Osteoblast (primary cell): Measurements from ENCODE around the gene HIVEP2. TPM values are rescaled to one million over a fixed set of nuclear protein-coding genes. Genes with fewer than 3 reads are reported as not detected.

Experiments used
- DNase-seq: peaks from one replicate; pipeline ENCODE4 v3.0.0; 2011; ENCODE audit warnings: low spot score, mixed read lengths; ENCODE audit not compliant: insufficient read length; ENCODE audit errors: missing footprints
- H2AFZ ChIP-seq: 2 replicates; pipeline ENCODE4 v1.6.0; 2011; ENCODE audit warnings: mild to moderate bottlenecking, low read length
- H3K27ac ChIP-seq: 2 replicates; pipeline ENCODE4 v1.5.1; 2011; ENCODE audit warnings: mild to moderate bottlenecking, low read depth, low read length, moderate library complexity
- H3K27me3 ChIP-seq: 2 replicates; pipeline ENCODE4 v1.6.0; 2012; ENCODE audit warnings: mild to moderate bottlenecking, control low read depth, inconsistent platforms, low read length, moderate library complexity; ENCODE audit not compliant: insufficient read depth
- H3K36me3 ChIP-seq: 2 replicates; pipeline ENCODE4 v1.5.1; 2011; ENCODE audit warnings: mild to moderate bottlenecking, low read length, control low read depth, moderate library complexity; ENCODE audit not compliant: insufficient read depth
- H3K4me1 ChIP-seq: 2 replicates; pipeline ENCODE4 v1.5.1; 2011; ENCODE audit warnings: mild to moderate bottlenecking, low read length, control low read depth, moderate library complexity; ENCODE audit not compliant: insufficient read depth
- H3K4me2 ChIP-seq: 2 replicates; pipeline ENCODE4 v1.6.0; 2011; ENCODE audit warnings: mild to moderate bottlenecking, low read length; ENCODE audit not compliant: insufficient read depth
- H3K4me3 ChIP-seq: fragments of 200-600 bp; sonication (generic); 3 replicates; pipeline ENCODE4 v1.5.1; 2012; ENCODE audit warnings: mild to moderate bottlenecking, low read length, inconsistent platforms; ENCODE audit not compliant: insufficient read depth
- H3K79me2 ChIP-seq: 2 replicates; pipeline ENCODE4 v1.6.0; 2012; ENCODE audit warnings: mild to moderate bottlenecking, low read length, control low read depth, inconsistent platforms; ENCODE audit not compliant: insufficient read depth
- H3K9me3 ChIP-seq: 2 replicates; pipeline ENCODE4 v1.5.1; 2011; ENCODE audit warnings: low read depth, low read length, control low read depth
- H4K20me1 ChIP-seq: 2 replicates; pipeline ENCODE4 v1.6.0; 2012; ENCODE audit warnings: mild to moderate bottlenecking, low read length, control low read depth; ENCODE audit not compliant: insufficient read depth
- CTCF ChIP-seq: IDR thresholded peaks from 2 replicates; pipeline ENCODE4 v1.5.1; 2011; ENCODE audit warnings: mild to moderate bottlenecking, low read depth, low read length, moderate library complexity; ENCODE audit errors: extremely low read depth
- total RNA-seq: library from RNA; depleted of rRNA; stranded (reverse); fragments of >200 nt; gene quantifications from 2 replicates; pipeline ENCODE4 v1.2.3, GENCODE V29; 2012

HIVEP2 gene
- total RNA-seq, 1 donor = 30.4 TPM

GRCh38 chr6:142725024-142725770 is 219.8 kb downstream of the HIVEP2 start:
- Histone ChIP-seq H3K4me3 (no peak overlapping the region), H3K9me3 (no peaks in the 10 kb centered on the region), H3K27ac (no peak overlapping the region), H3K27me3 (no peaks in the 10 kb centered on the region), H3K36me3 (no peaks in the 10 kb centered on the region), H4K20me1 (no peaks in the 10 kb centered on the region), H3K4me1 (peaks cover 6% of the 10 kb centered on the region), H3K79me2 (no peaks in the 10 kb centered on the region), H3K4me2 (no peak overlapping the region), H2AFZ (no peak overlapping the region)
- no peak for TF ChIP-seq CTCF
- DNase-seq = peak; percentile 10

- no peak for DNase-seq
- H3K4me1 ChIP-seq = no peaks in the 10 kb centered on the region
- no peaks in the 10 kb centered on the region for H3K79me2 ChIP-seq
- H3K4me3 ChIP-seq = no peak overlapping the region
- H3K9me3 ChIP-seq = no peaks in the 10 kb centered on the region
- H4K20me1 ChIP-seq = no peaks in the 10 kb centered on the region
- no peak overlapping the region for H3K27ac ChIP-seq
- H2AFZ ChIP-seq = peak overlapping the region; percentile 0
- no peak for TF ChIP-seq CTCF
- no peaks in the 10 kb centered on the region for H3K36me3 ChIP-seq
- H3K4me2 ChIP-seq = no peak overlapping the region
- no peaks in the 10 kb centered on the region for H3K27me3 ChIP-seq
Observed at GRCh38 chr6:142722841-142723240, 222.1 kb downstream of the HIVEP2 start.

GRCh38 chr6:142722012-142722411 is 223.0 kb downstream of the HIVEP2 start:
- Histone ChIP-seq H3K4me2 (no peak overlapping the region), H2AFZ (no peak overlapping the region), H3K4me1 (no peaks in the 10 kb centered on the region), H3K4me3 (no peak overlapping the region), H3K79me2 (no peaks in the 10 kb centered on the region), H3K9me3 (no peaks in the 10 kb centered on the region), H3K27ac (no peak overlapping the region), H3K27me3 (no peaks in the 10 kb centered on the region), H3K36me3 (no peaks in the 10 kb centered on the region), H4K20me1 (no peaks in the 10 kb centered on the region)
- TF ChIP-seq CTCF = no peak
- no peak for DNase-seq

- H3K4me1 ChIP-seq = no peaks in the 10 kb centered on the region
Observed at GRCh38 chr6:142721215-142721920, 223.6 kb downstream of the HIVEP2 start.

More at GRCh38 chr6:142721215-142721920, 223.6 kb downstream of the HIVEP2 start:
- no peak overlapping the region for H3K4me2 ChIP-seq
- H3K4me3 ChIP-seq = no peak overlapping the region
- no peaks in the 10 kb centered on the region for H4K20me1 ChIP-seq
- no peak overlapping the region for H3K27ac ChIP-seq
- no peak overlapping the region for H2AFZ ChIP-seq
- DNase-seq = no peak
- H3K9me3 ChIP-seq = no peaks in the 10 kb centered on the region
- no peaks in the 10 kb centered on the region for H3K36me3 ChIP-seq
- H3K27me3 ChIP-seq = no peaks in the 10 kb centered on the region
- H3K79me2 ChIP-seq = no peaks in the 10 kb centered on the region
- TF ChIP-seq CTCF = no peak
